Hepatocyte (in vitro differentiated cells): ENCODE results near the gene AGBL3. TPM values are rescaled to one million over a fixed set of nuclear protein-coding genes. Genes with fewer than 3 reads are reported as not detected.
A peak's percentile ranks its signal among the peaks of the same experiment; 100 is the strongest.

Source experiments
- DNase-seq: peaks from one replicate; pipeline ENCODE4 v3.0.0-alpha.2; 2016; ENCODE audit warnings: low spot score
- H2AFZ ChIP-seq: fragments of 200-600 bp; sonication (generic); 2 replicates; pipeline ENCODE4 v1.6.0; 2016; ENCODE audit warnings: antibody characterized with exemption, mild to moderate bottlenecking
- H3K27ac ChIP-seq: fragments of 200-600 bp; sonication (generic); 2 replicates; pipeline ENCODE4 v1.5.1; 2016; ENCODE audit warnings: mild to moderate bottlenecking
- H3K27me3 ChIP-seq: fragments of 200-600 bp; sonication (generic); 2 replicates; pipeline ENCODE4 v1.6.1; 2016
- H3K36me3 ChIP-seq: fragments of 200-600 bp; sonication (generic); replicated peaks from 2 replicates; pipeline ENCODE4 v1.5.1; 2016; ENCODE audit warnings: low read depth; ENCODE audit not compliant: insufficient read depth
- H3K4me1 ChIP-seq: fragments of 200-600 bp; sonication (generic); 2 replicates; pipeline ENCODE4 v1.5.1; 2016; ENCODE audit warnings: mild to moderate bottlenecking, moderate library complexity; ENCODE audit not compliant: insufficient read depth
- H3K4me2 ChIP-seq: fragments of 200-600 bp; sonication (generic); 2 replicates; pipeline ENCODE4 v1.6.0; 2016
- H3K4me3 ChIP-seq: fragments of 200-600 bp; sonication (generic); 2 replicates; pipeline ENCODE4 v1.5.1; 2016; ENCODE audit warnings: mild to moderate bottlenecking
- H3K79me2 ChIP-seq: fragments of 200-600 bp; sonication (generic); 2 replicates; pipeline ENCODE4 v1.6.0; 2017; ENCODE audit warnings: mild to moderate bottlenecking
- H3K9me2 ChIP-seq: fragments of 200-600 bp; sonication (generic); replicated peaks from 2 replicates; pipeline ENCODE4 v1.6.0; 2017; ENCODE audit warnings: mild to moderate bottlenecking; ENCODE audit not compliant: insufficient read depth
- H3K9me3 ChIP-seq: fragments of 200-600 bp; sonication (generic); 2 replicates; pipeline ENCODE4 v1.5.1; 2016; ENCODE audit warnings: low read depth, mild to moderate bottlenecking
- H4K20me1 ChIP-seq: fragments of 200-600 bp; sonication (generic); 2 replicates; pipeline ENCODE4 v1.6.0; 2016; ENCODE audit warnings: mild to moderate bottlenecking; ENCODE audit not compliant: insufficient read depth, poor library complexity, severe bottlenecking
- EZH2 ChIP-seq: fragments of 200-600 bp; sonication (generic); IDR thresholded peaks from 2 replicates; pipeline ENCODE4 v1.6.1; 2016; ENCODE audit warnings: antibody characterized with exemption, mild to moderate bottlenecking, borderline replicate concordance
- EZH2phosphoT487 ChIP-seq: fragments of 200-600 bp; sonication (generic); IDR thresholded peaks from one replicate; pipeline ENCODE4 v1.6.1; 2018; ENCODE audit warnings: antibody characterized with exemption, mild to moderate bottlenecking, low read depth, moderate library complexity; ENCODE audit not compliant: unreplicated experiment, severe bottlenecking
- WGBS: methylation state at CpG from one replicate; pipeline ENCODE4 v1.1.6; 2016; ENCODE audit warnings: low lambda C conversion rate; ENCODE audit errors: missing lambda C conversion rate; 5-methylcytosine and 5-hydroxymethylcytosine counted together
- polyA plus RNA-seq: library from polyadenylated mRNA; unstranded; fragments of >200 nt; fragmentation: Nextera tagmentation; extraction: Ambion mirVana; gene quantifications from 2 replicates; pipeline ENCODE4 v1.2.1, GENCODE V29; 2016
- total RNA-seq: library from RNA; depleted of rRNA; stranded (reverse); fragments of >200 nt; gene quantifications from 2 replicates; pipeline ENCODE4 v1.2.3, GENCODE V29; 2014
- TF ChIP-seq, protein P1 (sequence below): fragments of 200-600 bp; sonication (generic); IDR thresholded peaks from 2 replicates; pipeline ENCODE4 v1.5.1; 2016; ENCODE audit warnings: antibody characterized with exemption, mild to moderate bottlenecking; ENCODE audit not compliant: poor library complexity

AGBL3 gene
- total RNA-seq (4.4 and 6.4 TPM in 2 replicates), polyA plus RNA-seq (2.3 and 3.4 TPM in 2 replicates)

DNA sequence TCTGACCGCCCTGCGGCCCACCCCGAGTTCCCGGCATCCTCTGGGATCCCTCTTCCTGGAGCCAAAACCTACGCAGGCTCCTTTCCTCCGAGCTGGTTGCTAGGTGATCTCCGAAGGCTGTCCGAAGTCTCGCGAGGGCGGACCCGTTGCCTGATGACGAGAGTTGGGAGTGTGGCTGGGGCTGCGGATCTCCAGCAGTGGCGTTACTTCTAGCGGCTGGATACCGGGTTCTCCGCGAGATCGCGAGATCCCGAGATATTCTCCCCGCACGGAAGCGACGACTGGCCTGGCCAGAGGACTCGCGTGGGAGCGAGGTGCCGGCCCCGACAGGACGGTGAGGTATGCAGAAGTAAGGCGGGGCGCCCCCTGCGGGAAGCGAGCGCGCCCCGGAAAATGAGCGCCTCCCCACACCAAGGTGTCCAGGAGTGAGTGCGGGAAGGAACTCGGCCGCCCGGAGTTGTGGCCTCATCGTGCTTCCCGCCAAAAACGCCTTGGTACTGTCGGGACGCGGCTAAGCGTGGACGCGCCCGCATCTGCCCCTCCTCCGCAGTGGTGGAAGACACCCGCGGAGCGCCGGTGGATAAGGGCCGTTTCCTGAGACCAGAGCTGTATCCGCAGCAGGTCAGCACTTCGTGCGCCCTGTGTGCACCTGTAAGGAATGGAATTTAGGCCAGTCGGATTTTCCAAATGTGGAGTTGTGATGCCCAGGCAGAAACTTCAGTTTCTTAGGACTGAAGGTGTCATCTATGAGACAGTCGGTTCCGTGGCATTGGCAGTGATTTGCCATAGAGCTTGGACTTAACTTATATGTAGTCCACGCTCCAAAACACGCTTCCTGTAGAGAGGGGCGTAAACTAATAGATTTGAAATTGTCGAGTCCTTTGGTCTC is at the start of gene AGBL3:
TSS of gene AGBL3 (plus strand) at position 146 of the 889 bp plus-strand sequence. CDS start 1,426 bp downstream, outside the sequence.
- WGBS, result 1% methylated on average over 63 of the region's 70 CpGs
- H4K20me1 ChIP-seq, result no peaks in the 10 kb centered on the region
- H3K4me3 ChIP-seq, result peak within 1 kb of the TSS; percentile 84
- peaks cover 36% of the 10 kb centered on the region for H3K79me2 ChIP-seq
- H3K36me3 ChIP-seq, result no peaks in the 10 kb centered on the region
- DNase-seq, result peak; percentile 97
- H3K27ac ChIP-seq, result peak within 1 kb of the TSS; percentile 89
- H2AFZ ChIP-seq, result peak within 1 kb of the TSS; percentile 79
- TF ChIP-seq EZH2phosphoT487, result no peak
- TF ChIP-seq, protein P1, sequence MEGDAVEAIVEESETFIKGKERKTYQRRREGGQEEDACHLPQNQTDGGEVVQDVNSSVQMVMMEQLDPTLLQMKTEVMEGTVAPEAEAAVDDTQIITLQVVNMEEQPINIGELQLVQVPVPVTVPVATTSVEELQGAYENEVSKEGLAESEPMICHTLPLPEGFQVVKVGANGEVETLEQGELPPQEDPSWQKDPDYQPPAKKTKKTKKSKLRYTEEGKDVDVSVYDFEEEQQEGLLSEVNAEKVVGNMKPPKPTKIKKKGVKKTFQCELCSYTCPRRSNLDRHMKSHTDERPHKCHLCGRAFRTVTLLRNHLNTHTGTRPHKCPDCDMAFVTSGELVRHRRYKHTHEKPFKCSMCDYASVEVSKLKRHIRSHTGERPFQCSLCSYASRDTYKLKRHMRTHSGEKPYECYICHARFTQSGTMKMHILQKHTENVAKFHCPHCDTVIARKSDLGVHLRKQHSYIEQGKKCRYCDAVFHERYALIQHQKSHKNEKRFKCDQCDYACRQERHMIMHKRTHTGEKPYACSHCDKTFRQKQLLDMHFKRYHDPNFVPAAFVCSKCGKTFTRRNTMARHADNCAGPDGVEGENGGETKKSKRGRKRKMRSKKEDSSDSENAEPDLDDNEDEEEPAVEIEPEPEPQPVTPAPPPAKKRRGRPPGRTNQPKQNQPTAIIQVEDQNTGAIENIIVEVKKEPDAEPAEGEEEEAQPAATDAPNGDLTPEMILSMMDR, result peak; percentile 66
- no peak for TF ChIP-seq EZH2
- H3K9me2 ChIP-seq, result no peaks in the 10 kb centered on the region
- no peaks in the 10 kb centered on the region for H3K27me3 ChIP-seq
- no peaks in the 10 kb centered on the region for H3K9me3 ChIP-seq
- peaks cover 9% of the 10 kb centered on the region for H3K4me1 ChIP-seq
- peak within 1 kb of the TSS; percentile 76 for H3K4me2 ChIP-seq

DNA sequence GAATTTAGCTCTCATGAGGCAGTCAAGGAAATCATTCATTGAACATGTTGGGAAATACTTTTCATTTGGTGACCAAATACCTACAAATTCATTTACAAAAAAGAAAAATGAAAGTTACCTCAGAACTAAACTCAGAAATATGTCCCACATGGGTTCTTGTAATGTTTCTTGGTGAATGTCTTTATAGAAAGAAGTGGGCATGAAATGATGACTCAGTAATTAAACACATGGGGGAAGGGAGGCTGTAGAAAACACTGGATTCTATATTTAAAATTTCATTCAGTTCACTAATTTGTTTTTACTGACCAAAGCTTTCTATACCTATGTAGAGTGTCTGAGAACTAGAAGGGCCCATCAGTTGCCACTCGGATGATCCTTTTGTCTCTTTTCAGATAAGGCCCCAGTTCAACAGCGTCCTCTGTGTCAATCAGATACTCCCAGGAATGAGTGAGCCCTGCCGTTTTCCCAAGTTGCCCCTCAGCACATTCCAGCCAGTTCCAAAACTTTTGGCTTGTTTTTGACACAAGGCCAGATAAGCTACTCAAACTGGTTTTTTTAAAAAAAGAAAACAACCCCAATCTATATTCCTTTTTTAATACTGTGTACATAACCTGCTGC is 49.3 kb upstream of the AGBL3 start:
- H3K27me3 ChIP-seq, result no peaks in the 10 kb centered on the region
- WGBS, result 32% methylated on average over 3 of the region's 3 CpGs
- no peak for TF ChIP-seq EZH2phosphoT487
- peaks cover 31% of the 10 kb centered on the region for H3K4me1 ChIP-seq
- H3K9me3 ChIP-seq, result no peaks in the 10 kb centered on the region
- peak overlapping the region; percentile 80 for H3K27ac ChIP-seq
- peaks cover 8% of the 10 kb centered on the region for H3K79me2 ChIP-seq
- H4K20me1 ChIP-seq, result no peaks in the 10 kb centered on the region
- no peaks in the 10 kb centered on the region for H3K9me2 ChIP-seq
- H3K36me3 ChIP-seq, result no peaks in the 10 kb centered on the region
- DNase-seq, result no peak
- H2AFZ ChIP-seq, result no peak overlapping the region
- H3K4me2 ChIP-seq, result peak overlapping the region; percentile 31
- H3K4me3 ChIP-seq, result no peak overlapping the region

DNA sequence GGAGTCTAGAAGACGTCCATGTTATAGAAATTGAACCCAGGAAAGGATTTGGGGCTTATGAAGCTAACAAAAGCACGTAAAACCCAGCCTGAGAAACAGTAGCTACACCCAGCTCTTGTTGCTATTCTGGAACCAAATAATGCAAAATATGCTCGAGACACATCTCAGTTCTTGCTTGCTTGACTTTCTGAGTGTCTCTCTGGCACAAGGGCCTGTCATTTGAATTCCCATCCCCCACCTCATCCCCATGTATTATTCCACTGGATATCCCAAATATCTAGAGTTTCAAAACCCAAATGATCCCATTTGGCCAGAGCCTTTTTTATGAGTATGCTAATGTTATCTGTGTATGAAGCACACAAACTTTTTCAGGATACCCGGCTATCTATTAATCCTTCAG is 48.2 kb upstream of the AGBL3 start:
- Histone ChIP-seq H3K27ac (peak overlapping the region; percentile 80), H3K4me1 (peaks cover 32% of the 10 kb centered on the region), H3K27me3 (no peaks in the 10 kb centered on the region), H3K36me3 (no peaks in the 10 kb centered on the region), H4K20me1 (no peaks in the 10 kb centered on the region), H3K9me3 (no peaks in the 10 kb centered on the region), H2AFZ (no peak overlapping the region), H3K79me2 (peaks cover 2% of the 10 kb centered on the region), H3K4me2 (peak overlapping the region; percentile 31), H3K9me2 (no peaks in the 10 kb centered on the region), H3K4me3 (no peak overlapping the region)
- 78% methylated on average over 4 of the region's 4 CpGs for WGBS
- no peak for TF ChIP-seq EZH2
- no peak for DNase-seq

DNA sequence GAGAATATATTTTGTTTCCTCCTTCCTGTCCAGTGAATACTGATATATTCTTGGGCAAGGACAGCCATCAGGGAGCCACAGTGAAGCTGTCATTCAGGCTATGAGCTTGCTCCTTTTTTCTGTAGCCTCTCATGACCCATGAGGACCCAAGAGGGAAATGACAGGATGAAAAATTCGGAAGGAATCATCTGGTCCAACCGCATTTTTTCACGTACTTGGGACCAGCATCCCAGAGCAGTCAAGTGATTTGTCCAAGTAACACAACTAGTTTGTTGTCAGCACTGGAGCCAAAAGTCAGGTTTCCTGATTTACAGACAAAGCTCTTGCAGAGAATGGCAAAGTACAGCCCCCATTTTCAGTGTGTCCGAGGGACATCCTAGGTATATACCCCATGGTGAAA is 47.2 kb upstream of the AGBL3 start:
- Histone ChIP-seq H3K27me3 (no peaks in the 10 kb centered on the region), H3K4me2 (no peak overlapping the region), H3K4me1 (peaks cover 32% of the 10 kb centered on the region), H2AFZ (no peak overlapping the region), H3K9me3 (no peaks in the 10 kb centered on the region), H3K36me3 (no peaks in the 10 kb centered on the region), H3K9me2 (no peaks in the 10 kb centered on the region), H3K79me2 (no peaks in the 10 kb centered on the region), H4K20me1 (no peaks in the 10 kb centered on the region), H3K27ac (peak overlapping the region; percentile 80), H3K4me3 (no peak overlapping the region)
- 94% methylated on average over 4 of the region's 4 CpGs for WGBS
- TF ChIP-seq, protein P1, result no peak
- TF ChIP-seq EZH2phosphoT487 (no peak), EZH2 (no peak)
- DNase-seq, result no peak
